OCI-LY1 (cell line): Measurements from ENCODE around the gene SLC4A2.

Source experiments
- EZH2 ChIP-seq: fragments of 200-600 bp; sonication (generic), shearing (Covaris generic); IDR thresholded peaks from 2 replicates; pipeline ENCODE4 v1.8.0; 2017; ENCODE audit warnings: borderline replicate concordance, mixed run types, mild to moderate bottlenecking, antibody characterized with exemption, low read length, moderate library complexity, mixed read lengths
- TF ChIP-seq, protein P1 (sequence below): fragments of 200-600 bp; sonication (generic), shearing (Covaris generic); IDR thresholded peaks from 2 replicates; pipeline ENCODE4 v1.5.1; 2017; ENCODE audit warnings: mild to moderate bottlenecking, antibody characterized with exemption, low read length, moderate library complexity, mixed read lengths

DNA sequence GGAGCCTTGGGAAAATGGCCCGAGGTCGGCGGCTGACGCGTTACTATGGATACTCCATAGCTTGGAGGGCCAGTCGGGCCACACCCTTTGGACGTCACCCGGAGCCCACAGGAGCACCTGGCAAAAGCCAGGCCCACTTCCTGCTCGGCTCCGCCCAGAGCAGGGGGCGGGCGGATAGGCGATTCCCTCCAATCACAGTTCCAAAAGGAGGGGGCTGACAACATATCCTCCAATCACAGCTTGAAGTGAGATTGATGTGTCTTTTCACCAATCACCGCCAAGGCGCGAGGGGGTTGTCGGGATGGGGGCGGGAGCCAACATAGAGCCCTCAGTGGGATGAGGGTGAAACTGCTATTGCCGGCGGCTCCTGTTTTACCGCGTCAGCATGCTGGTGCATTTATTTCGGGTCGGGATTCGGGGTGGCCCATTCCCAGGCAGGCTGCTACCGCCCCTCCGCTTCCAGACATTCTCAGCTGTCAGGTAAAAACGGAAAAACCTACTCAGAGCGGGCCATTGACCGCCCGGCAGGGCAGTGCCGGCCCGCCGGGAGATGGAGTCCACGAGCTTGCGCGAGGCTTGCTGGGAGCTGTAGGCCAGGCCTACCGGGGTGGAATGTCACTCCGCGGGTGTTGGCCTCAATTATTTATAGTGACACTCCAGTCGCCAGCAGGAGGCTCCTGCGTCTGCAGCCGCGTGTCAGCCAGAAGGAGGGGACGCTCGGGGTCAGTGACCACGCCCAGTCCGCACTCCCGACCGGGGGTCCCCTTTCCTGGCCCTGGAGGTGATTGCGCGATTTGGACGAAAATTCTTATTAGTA, 31.1 kb upstream of the SLC4A2 start, which contains the start of gene ABCB8:
- TF ChIP-seq, protein P1, sequence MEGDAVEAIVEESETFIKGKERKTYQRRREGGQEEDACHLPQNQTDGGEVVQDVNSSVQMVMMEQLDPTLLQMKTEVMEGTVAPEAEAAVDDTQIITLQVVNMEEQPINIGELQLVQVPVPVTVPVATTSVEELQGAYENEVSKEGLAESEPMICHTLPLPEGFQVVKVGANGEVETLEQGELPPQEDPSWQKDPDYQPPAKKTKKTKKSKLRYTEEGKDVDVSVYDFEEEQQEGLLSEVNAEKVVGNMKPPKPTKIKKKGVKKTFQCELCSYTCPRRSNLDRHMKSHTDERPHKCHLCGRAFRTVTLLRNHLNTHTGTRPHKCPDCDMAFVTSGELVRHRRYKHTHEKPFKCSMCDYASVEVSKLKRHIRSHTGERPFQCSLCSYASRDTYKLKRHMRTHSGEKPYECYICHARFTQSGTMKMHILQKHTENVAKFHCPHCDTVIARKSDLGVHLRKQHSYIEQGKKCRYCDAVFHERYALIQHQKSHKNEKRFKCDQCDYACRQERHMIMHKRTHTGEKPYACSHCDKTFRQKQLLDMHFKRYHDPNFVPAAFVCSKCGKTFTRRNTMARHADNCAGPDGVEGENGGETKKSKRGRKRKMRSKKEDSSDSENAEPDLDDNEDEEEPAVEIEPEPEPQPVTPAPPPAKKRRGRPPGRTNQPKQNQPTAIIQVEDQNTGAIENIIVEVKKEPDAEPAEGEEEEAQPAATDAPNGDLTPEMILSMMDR = peak; percentile 54
- no peak for TF ChIP-seq EZH2
